HL-60 (cell line): Measurements from ENCODE around the gene SLC16A10.

Experiments
- REST ChIP-seq: IDR thresholded peaks from 2 replicates; pipeline ENCODE4 v1.6.1; 2012; ENCODE audit warnings: low read depth; ENCODE audit not compliant: insufficient replicate concordance
- TF ChIP-seq, protein P1 (sequence below): IDR thresholded peaks from one replicate; pipeline ENCODE4 v1.5.1; 2011; ENCODE audit warnings: low read length, control low read depth, inconsistent platforms; ENCODE audit not compliant: insufficient read depth

GRCh38 chr6:111086685-111087084 is 618 bp upstream of the SLC16A10 start:
- TF ChIP-seq, protein P1, sequence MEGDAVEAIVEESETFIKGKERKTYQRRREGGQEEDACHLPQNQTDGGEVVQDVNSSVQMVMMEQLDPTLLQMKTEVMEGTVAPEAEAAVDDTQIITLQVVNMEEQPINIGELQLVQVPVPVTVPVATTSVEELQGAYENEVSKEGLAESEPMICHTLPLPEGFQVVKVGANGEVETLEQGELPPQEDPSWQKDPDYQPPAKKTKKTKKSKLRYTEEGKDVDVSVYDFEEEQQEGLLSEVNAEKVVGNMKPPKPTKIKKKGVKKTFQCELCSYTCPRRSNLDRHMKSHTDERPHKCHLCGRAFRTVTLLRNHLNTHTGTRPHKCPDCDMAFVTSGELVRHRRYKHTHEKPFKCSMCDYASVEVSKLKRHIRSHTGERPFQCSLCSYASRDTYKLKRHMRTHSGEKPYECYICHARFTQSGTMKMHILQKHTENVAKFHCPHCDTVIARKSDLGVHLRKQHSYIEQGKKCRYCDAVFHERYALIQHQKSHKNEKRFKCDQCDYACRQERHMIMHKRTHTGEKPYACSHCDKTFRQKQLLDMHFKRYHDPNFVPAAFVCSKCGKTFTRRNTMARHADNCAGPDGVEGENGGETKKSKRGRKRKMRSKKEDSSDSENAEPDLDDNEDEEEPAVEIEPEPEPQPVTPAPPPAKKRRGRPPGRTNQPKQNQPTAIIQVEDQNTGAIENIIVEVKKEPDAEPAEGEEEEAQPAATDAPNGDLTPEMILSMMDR = no peak
- TF ChIP-seq REST = no peak
